Liver (tissue), 9 donors: Measurements from ENCODE around the gene XKR8. TPM values are rescaled to one million over a fixed set of nuclear protein-coding genes. Genes with fewer than 3 reads are reported as not detected.

ENCODE experiments used
- DNase-seq: peaks from one replicate; pipeline ENCODE4 v3.0.0-alpha.2; 2017; ENCODE audit warnings: low spot score
- H3K27ac ChIP-seq, 2 donors: one replicate each; pipeline ENCODE4 v1.7.0; 2013; ENCODE audit warnings: inconsistent platforms in 2 of 2, low read length in 2 of 2, control low read depth in 1 of 2, low read depth in 1 of 2, mild to moderate bottlenecking in 1 of 2
- H3K27me3 ChIP-seq, 4 donors: one replicate each; pipeline versions ENCODE4 v1.6.1 to v1.7.0; 2013; ENCODE audit warnings: low read length in 3 of 4, inconsistent platforms in 1 of 4, mild to moderate bottlenecking in 1 of 4, moderate library complexity in 1 of 4; ENCODE audit not compliant: control insufficient read depth in 4 of 4, insufficient read depth in 4 of 4
- H3K36me3 ChIP-seq, 4 donors: one replicate each; pipeline versions ENCODE4 v1.6.1 to v1.7.0; 2013; ENCODE audit warnings: low read length in 3 of 4, mild to moderate bottlenecking in 3 of 4, low read depth in 1 of 4, moderate library complexity in 1 of 4; ENCODE audit not compliant: control insufficient read depth in 4 of 4, insufficient read depth in 3 of 4
- H3K4me1 ChIP-seq, 4 donors: one replicate each; pipeline versions ENCODE4 v1.6.1 to v1.7.0; 2013; ENCODE audit warnings: low read length in 3 of 4, mild to moderate bottlenecking in 3 of 4, moderate library complexity in 1 of 4; ENCODE audit not compliant: control insufficient read depth in 4 of 4, insufficient read depth in 4 of 4
- H3K4me3 ChIP-seq, 3 donors: one replicate each; pipeline versions ENCODE4 v1.6.1 to v1.7.0; 2013; ENCODE audit warnings: low read length in 3 of 3, control low read depth in 1 of 3, low read depth in 1 of 3, mild to moderate bottlenecking in 1 of 3
- H3K9ac ChIP-seq, 2 donors: one replicate each; pipeline ENCODE4 v1.7.0; 2013; ENCODE audit warnings: low read length in 2 of 2, mild to moderate bottlenecking in 2 of 2, moderate library complexity in 2 of 2, control low read depth in 1 of 2, low read depth in 1 of 2
- H3K9me3 ChIP-seq, 4 donors: one replicate each; pipeline versions ENCODE4 v1.6.1 to v1.7.0; 2013; ENCODE audit warnings: low read length in 3 of 4; ENCODE audit not compliant: control insufficient read depth in 4 of 4
- EGR1 ChIP-seq, 2 donors: IDR thresholded peaks; 2 replicates each; pipeline ENCODE4 v1.6.1; 2016 to 2018; ENCODE audit warnings: antibody characterized with exemption in 2 of 2, low read depth in 2 of 2
- FOXA1 ChIP-seq: IDR thresholded peaks from 2 replicates; pipeline ENCODE4 v1.6.1; 2016; ENCODE audit warnings: antibody characterized with exemption
- FOXA2 ChIP-seq: IDR thresholded peaks from 2 replicates; pipeline ENCODE4 v1.6.1; 2016; ENCODE audit warnings: antibody characterized with exemption
- GABPA ChIP-seq, 2 donors: IDR thresholded peaks in 1 of 2; conservative IDR thresholded peaks in 1 of 2; 2 replicates each; pipeline ENCODE4 v1.6.1; 2016; ENCODE audit warnings: antibody characterized with exemption in 2 of 2, mild to moderate bottlenecking in 1 of 2, moderate library complexity in 1 of 2
- HNF4A ChIP-seq, 2 donors: conservative IDR thresholded peaks; 2 replicates each; pipeline ENCODE4 v1.6.1; 2016; ENCODE audit warnings: antibody characterized with exemption in 2 of 2, mild to moderate bottlenecking in 2 of 2
- HNF4G ChIP-seq: IDR thresholded peaks from 2 replicates; pipeline ENCODE4 v1.6.1; 2016; ENCODE audit warnings: antibody characterized with exemption
- JUND ChIP-seq, 2 donors: IDR thresholded peaks; 2 replicates each; pipeline ENCODE4 v1.6.1; 2016; ENCODE audit warnings: antibody characterized with exemption in 2 of 2
- NR2F2 ChIP-seq: IDR thresholded peaks from 2 replicates; pipeline ENCODE4 v1.6.1; 2016; ENCODE audit warnings: antibody characterized with exemption
- RAD21 ChIP-seq, 2 donors: IDR thresholded peaks; 2 replicates each; pipeline ENCODE4 v1.6.1; 2016; ENCODE audit warnings: antibody characterized with exemption in 2 of 2, mild to moderate bottlenecking in 2 of 2
- RXRA ChIP-seq, 2 donors: IDR thresholded peaks; 2 replicates each; pipeline ENCODE4 v1.6.1; 2017 to 2018; ENCODE audit warnings: antibody characterized with exemption in 2 of 2, mild to moderate bottlenecking in 1 of 2
- SP1 ChIP-seq: IDR thresholded peaks from 2 replicates; pipeline ENCODE4 v1.6.1; 2018; ENCODE audit warnings: antibody characterized with exemption, mild to moderate bottlenecking
- TAF1 ChIP-seq: conservative IDR thresholded peaks from 2 replicates; pipeline ENCODE4 v1.6.1; 2016; ENCODE audit warnings: antibody characterized with exemption, mild to moderate bottlenecking
- YY1 ChIP-seq: IDR thresholded peaks from 2 replicates; pipeline ENCODE4 v1.6.1; 2016; ENCODE audit warnings: antibody characterized with exemption, mild to moderate bottlenecking
- WGBS: extraction: QIAGEN DNeasy Blood & Tissue Kit; methylation state at CpG from one replicate; pipeline ENCODE4 v1.1.7; 2013; 5-methylcytosine and 5-hydroxymethylcytosine counted together
- polyA plus RNA-seq, 2 donors: library from polyadenylated mRNA; stranded (reverse) in 1 of 2; unstranded in 1 of 2; fragments of 200-250 nt in 1 of 2; fragments of >200 nt in 1 of 2; fragmentation: Nextera tagmentation in 1 of 2; extraction: Ambion mirVana in 1 of 2; gene quantifications; one replicate each; pipeline versions ENCODE4 v1.2.1 to v1.2.3, GENCODE V29; 2013 to 2015
- total RNA-seq, 2 donors: library from RNA; depleted of rRNA; stranded (reverse); fragments of >200 nt; gene quantifications; one replicate each; pipeline ENCODE4 v1.2.3, GENCODE V29; 2014
- TF ChIP-seq, protein P1 (sequence below): IDR thresholded peaks from 2 replicates; pipeline ENCODE4 v1.6.1; 2016; ENCODE audit warnings: antibody characterized with exemption
- TF ChIP-seq, protein P2 (sequence below): IDR thresholded peaks from 2 replicates; pipeline ENCODE4 v1.6.1; 2016; ENCODE audit warnings: antibody characterized with exemption
- TF ChIP-seq, protein P3 (sequence below): fragments of 150-350 bp; IDR thresholded peaks from 2 replicates; pipeline ENCODE4 v1.5.1; 2017; ENCODE audit warnings: improper control_type of control experiment, low read depth, low read length; ENCODE audit not compliant: missing input control
- donor health status: healthy.
- donor health status: healthy.
- donor health status: healthy.
- donor health status: healthy.
- donor health status: healthy.

The XKR8 gene
- total and polyA plus RNA-seq, 4 donors = 4.9 to 8.1 (median 6.2) TPM

- H3K9me3 ChIP-seq = no peaks in the 10 kb centered on the region
- 75% methylated on average over 13 of the region's 13 CpGs for WGBS
- H3K9ac ChIP-seq = peak overlapping the region in 1 of 2 donors; percentile 77
- peaks cover 0 to 16% (median 6%) of the 10 kb centered on the region in 4 donors for H3K36me3 ChIP-seq
- TF ChIP-seq, protein P1, sequence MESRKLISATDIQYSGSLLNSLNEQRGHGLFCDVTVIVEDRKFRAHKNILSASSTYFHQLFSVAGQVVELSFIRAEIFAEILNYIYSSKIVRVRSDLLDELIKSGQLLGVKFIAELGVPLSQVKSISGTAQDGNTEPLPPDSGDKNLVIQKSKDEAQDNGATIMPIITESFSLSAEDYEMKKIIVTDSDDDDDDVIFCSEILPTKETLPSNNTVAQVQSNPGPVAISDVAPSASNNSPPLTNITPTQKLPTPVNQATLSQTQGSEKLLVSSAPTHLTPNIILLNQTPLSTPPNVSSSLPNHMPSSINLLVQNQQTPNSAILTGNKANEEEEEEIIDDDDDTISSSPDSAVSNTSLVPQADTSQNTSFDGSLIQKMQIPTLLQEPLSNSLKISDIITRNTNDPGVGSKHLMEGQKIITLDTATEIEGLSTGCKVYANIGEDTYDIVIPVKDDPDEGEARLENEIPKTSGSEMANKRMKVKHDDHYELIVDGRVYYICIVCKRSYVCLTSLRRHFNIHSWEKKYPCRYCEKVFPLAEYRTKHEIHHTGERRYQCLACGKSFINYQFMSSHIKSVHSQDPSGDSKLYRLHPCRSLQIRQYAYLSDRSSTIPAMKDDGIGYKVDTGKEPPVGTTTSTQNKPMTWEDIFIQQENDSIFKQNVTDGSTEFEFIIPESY = no peak
- TF ChIP-seq HNF4A (conservative IDR thresholded peaks at IDR 0.05) (no peak), RXRA (IDR thresholded peaks at IDR 0.05) (no peak), FOXA2 (no peak), HNF4G (no peak), YY1 (no peak), TAF1 (no peak), SP1 (no peak), JUND (IDR thresholded peaks at IDR 0.05) (no peak), EGR1 (IDR thresholded peaks at IDR 0.05; ENCODE audit: low read depth in 2 of 2) (no peak), NR2F2 (no peak), GABPA (IDR thresholded peaks at IDR 0.05 in 1 of 2, conservative IDR thresholded peaks at IDR 0.05 in 1 of 2) (no peak), FOXA1 (no peak)
- TF ChIP-seq, protein P2, sequence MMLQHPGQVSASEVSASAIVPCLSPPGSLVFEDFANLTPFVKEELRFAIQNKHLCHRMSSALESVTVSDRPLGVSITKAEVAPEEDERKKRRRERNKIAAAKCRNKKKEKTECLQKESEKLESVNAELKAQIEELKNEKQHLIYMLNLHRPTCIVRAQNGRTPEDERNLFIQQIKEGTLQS = no peak
- TF ChIP-seq, protein P3, sequence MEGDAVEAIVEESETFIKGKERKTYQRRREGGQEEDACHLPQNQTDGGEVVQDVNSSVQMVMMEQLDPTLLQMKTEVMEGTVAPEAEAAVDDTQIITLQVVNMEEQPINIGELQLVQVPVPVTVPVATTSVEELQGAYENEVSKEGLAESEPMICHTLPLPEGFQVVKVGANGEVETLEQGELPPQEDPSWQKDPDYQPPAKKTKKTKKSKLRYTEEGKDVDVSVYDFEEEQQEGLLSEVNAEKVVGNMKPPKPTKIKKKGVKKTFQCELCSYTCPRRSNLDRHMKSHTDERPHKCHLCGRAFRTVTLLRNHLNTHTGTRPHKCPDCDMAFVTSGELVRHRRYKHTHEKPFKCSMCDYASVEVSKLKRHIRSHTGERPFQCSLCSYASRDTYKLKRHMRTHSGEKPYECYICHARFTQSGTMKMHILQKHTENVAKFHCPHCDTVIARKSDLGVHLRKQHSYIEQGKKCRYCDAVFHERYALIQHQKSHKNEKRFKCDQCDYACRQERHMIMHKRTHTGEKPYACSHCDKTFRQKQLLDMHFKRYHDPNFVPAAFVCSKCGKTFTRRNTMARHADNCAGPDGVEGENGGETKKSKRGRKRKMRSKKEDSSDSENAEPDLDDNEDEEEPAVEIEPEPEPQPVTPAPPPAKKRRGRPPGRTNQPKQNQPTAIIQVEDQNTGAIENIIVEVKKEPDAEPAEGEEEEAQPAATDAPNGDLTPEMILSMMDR = no peak
- no peak for DNase-seq
- H3K4me1 ChIP-seq = peaks cover 11 to 23% (median 13%) of the 10 kb centered on the region in 4 donors
- H3K27me3 ChIP-seq = no peaks in the 10 kb centered on the region
- peak overlapping the region; percentile 86 to 96 for H3K27ac ChIP-seq
- peak overlapping the region; percentile 62 to 88 (median 70) for H3K4me3 ChIP-seq
These were observed 1.2 kb downstream of the XKR8 start for GRCh38 chr1:27960762-27961645.

GRCh38 chr1:27961646-27962221, 2.0 kb downstream of the XKR8 start:
- DNase-seq = no peak
- Histone ChIP-seq H3K27me3 (no peaks in the 10 kb centered on the region), H3K27ac (no peak overlapping the region), H3K36me3 (peaks cover 0 to 23% (median 6%) of the 10 kb centered on the region in 4 donors), H3K4me3 (no peak overlapping the region), H3K9me3 (no peaks in the 10 kb centered on the region), H3K9ac (peak overlapping the region in 1 of 2 donors; percentile 12), H3K4me1 (peaks cover 11 to 23% (median 13%) of the 10 kb centered on the region in 4 donors)
- TF ChIP-seq FOXA1 = no peak
- no peak for TF ChIP-seq NR2F2
- TF ChIP-seq, protein P1 = no peak
- no peak for TF ChIP-seq HNF4A (conservative IDR thresholded peaks at IDR 0.05)
- no peak for TF ChIP-seq TAF1
- TF ChIP-seq GABPA (IDR thresholded peaks at IDR 0.05 in 1 of 2, conservative IDR thresholded peaks at IDR 0.05 in 1 of 2) = no peak
- no peak for TF ChIP-seq RAD21 (IDR thresholded peaks at IDR 0.05)
- TF ChIP-seq, protein P3 = no peak
- TF ChIP-seq EGR1 (IDR thresholded peaks at IDR 0.05; ENCODE audit: low read depth in 2 of 2) = no peak
- TF ChIP-seq YY1 = no peak
- WGBS = 71% methylated on average over 4 of the region's 4 CpGs
